GM12801 (cell line): ENCODE data around the gene PCGF3.

Source experiments
- TF ChIP-seq, protein P1 (sequence below): IDR thresholded peaks from one replicate; pipeline ENCODE4 v1.5.1; 2011; ENCODE audit warnings: control low read depth; ENCODE audit not compliant: insufficient read length; ENCODE audit errors: extremely low read depth

PCGF3 gene

DNA sequence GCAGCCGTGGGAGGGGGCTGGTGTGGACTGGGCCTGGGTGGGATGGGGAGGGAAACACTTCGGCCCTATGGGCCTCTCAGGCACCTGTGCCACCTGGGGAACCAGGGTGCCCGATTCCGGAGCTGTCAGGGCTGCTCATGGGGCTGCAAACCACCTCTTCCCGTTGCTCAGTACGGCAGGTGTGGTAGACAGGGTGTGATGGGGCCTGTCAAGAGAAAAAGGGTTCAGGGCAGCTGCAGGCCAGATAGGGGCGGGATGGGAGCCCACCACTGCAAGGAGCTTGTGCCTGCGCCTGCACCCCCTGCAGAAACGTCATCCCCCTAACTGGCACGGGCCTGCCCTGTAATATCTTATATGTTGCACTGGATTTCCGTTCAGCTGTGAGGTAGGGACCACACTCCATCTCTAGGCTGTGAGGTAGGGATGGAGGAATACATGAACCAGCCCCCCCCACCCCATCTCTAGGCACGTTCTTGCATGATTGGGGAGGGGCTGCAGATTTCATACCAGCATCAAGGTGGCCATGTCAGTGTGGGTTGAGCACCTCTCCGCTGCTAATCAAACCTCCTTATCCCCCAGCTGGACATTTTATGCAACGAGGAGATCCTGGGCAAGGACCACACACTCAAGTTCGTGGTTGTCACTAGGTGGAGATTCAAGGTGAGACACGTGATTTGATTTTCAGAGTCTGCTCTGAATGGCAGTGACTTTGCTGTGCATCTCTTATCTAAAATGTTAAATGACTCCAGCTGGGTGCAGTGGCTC is 59.0 kb downstream of the PCGF3 start:
- TF ChIP-seq, protein P1, sequence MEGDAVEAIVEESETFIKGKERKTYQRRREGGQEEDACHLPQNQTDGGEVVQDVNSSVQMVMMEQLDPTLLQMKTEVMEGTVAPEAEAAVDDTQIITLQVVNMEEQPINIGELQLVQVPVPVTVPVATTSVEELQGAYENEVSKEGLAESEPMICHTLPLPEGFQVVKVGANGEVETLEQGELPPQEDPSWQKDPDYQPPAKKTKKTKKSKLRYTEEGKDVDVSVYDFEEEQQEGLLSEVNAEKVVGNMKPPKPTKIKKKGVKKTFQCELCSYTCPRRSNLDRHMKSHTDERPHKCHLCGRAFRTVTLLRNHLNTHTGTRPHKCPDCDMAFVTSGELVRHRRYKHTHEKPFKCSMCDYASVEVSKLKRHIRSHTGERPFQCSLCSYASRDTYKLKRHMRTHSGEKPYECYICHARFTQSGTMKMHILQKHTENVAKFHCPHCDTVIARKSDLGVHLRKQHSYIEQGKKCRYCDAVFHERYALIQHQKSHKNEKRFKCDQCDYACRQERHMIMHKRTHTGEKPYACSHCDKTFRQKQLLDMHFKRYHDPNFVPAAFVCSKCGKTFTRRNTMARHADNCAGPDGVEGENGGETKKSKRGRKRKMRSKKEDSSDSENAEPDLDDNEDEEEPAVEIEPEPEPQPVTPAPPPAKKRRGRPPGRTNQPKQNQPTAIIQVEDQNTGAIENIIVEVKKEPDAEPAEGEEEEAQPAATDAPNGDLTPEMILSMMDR: no peak

DNA sequence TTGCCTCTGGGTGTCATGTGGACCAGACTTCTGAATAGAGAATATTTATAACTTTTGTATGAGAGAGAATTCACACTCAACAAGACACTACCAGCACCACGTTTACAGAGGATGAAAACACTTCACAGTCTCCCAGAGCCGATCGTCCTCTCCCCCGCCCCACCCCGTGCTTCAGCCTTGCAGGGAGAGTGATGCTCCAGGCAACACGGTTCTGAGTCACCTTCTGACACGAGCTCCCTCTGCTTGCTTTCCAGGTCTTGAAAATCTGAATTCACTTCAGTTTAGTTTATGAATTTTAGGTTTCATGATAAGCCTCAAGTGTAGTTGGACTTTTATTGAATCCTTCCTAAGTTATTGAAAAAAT is 60.5 kb downstream of the PCGF3 start:
- TF ChIP-seq, protein P1: no peak

DNA sequence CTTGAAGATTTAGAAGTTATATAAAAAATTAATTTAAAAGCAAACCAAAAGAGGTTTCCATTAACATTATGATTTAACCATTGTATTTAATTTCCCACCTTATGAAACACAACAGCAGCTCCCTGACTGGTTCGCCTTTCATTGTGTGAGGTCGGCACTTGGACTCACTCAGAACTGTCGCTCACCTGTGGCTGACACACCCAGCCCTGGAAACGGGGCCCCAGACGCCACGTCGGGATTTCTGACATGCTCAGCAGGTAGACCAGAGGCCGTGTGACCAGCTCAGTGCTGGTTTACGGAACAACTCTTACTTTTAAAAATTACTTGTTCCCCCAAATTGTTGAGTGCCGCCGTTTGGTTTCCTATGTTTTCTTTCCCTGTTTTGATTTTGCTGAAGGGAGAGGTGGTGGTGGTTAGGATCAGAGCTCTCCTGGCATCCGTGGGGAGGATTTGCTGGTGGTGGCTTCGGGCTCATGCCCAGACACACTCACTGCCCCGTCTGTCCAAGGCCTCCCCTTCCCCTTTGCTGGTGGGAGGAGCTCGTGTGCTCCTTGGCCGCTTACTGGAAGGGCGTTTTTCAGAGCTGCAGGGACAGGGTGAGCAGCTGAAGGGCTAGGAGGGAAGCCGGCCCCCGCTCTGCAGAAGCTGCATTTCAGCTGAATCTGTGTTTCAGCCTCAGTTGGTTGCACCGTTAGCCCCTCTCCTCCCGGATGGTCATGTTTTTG is 61.1 kb downstream of the PCGF3 start:
- TF ChIP-seq, protein P1: no peak

DNA sequence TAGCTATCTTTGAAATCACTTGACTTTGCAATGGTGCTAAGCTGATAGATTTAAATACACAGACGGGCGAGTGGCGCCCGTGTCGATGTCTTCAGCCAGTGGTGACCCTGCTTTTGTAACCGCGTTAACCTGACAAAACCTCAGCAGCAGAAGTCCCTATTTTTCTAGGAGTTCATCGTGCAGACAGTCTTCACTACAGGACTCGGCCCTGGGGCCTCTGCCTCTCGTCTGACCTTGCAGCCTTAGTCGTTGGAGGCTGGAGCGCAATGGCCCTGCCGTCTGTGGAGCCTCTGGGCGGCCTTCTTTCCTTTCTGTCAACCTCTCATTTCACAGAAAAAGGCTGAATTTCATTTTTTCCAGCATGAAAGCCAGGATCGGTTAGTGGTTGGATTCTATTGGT is 62.4 kb downstream of the PCGF3 start:
- TF ChIP-seq, protein P1: no peak

DNA sequence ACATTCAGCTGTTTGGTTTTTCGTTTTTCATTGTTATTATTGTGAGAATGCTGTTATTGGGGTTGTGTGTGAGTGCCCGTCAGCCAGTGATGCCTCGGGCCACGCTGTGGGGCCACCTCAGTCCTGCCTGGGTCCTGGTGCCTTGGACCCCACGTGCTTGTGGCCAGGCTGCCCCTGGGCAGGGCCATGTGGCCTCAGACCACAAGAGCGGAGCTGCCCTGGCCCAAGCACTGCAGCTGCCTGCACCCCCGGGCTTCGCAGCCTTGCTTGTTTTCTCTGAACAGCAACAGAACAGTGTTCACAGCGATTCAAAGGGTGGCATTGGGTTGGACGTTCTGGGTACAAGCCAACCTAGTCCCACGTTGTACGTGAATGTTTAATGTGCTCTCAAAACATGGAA is 63.4 kb downstream of the PCGF3 start:
- TF ChIP-seq, protein P1: no peak

DNA sequence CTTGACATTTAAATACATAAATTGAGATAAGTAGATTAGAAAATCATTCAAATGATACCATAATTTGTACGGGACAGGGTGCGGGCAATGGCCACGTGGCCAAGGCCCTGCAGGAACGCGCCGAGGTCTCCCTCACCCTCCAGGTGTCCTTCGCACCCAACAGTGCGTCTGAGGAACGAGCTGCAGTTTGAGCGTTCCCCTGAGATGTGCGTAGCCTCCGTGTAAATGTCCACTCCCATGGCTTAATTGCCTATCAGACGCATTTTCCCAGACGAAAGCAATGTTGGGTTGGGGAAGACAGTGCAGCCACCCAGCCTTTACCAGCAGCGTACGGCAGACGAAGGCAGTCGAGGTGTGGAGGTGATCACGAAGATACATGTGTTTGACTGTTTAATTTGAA is 63.9 kb downstream of the PCGF3 start:
- TF ChIP-seq, protein P1: no peak

DNA sequence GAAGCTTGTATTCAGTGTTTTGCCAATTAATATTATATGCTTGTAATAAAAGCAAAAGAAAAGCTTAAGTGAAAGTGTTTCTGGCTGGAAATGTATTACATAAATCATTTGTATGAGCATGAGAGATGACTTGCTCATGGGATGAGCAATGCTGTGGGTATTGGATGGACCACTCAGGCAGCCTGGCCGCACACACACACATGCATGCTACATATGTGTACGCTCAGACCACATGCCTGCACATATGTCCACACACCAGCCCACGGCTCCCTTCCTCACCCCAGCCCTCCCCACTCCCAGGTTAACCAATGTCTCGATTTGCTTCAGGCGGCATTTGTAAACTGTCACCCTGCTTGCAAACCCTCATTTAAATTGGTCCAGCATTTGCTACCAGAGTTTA is 64.4 kb downstream of the PCGF3 start:
- TF ChIP-seq, protein P1: no peak
